Testis (tissue), 3 donors: ENCODE results near the gene RHBDL3. TPM values are rescaled to one million over a fixed set of nuclear protein-coding genes. Genes with fewer than 3 reads are reported as not detected.

Source experiments
- DNase-seq: peaks from one replicate; pipeline ENCODE4 v3.0.0-alpha.2; 2019
- H3K27ac ChIP-seq, 2 donors: fragments of 200-600 bp; sonication (generic); one replicate each; pipeline ENCODE4 v1.5.1; 2019
- H3K27me3 ChIP-seq: fragments of 200-600 bp; sonication (generic); one replicate; pipeline ENCODE4 v1.5.1; 2019
- H3K36me3 ChIP-seq: fragments of 200-600 bp; sonication (generic); one replicate; pipeline ENCODE4 v1.5.1; 2017; ENCODE audit warnings: low read depth; ENCODE audit errors: missing control alignments
- H3K4me1 ChIP-seq: fragments of 200-600 bp; sonication (generic); one replicate; pipeline ENCODE4 v1.5.1; 2019
- H3K4me3 ChIP-seq, 2 donors: fragments of 200-600 bp; sonication (generic); one replicate each; pipeline ENCODE4 v1.5.1; 2017 to 2019
- H3K9me3 ChIP-seq: fragments of 200-600 bp; sonication (generic); one replicate; pipeline ENCODE4 v1.5.1; 2017
- CTCF ChIP-seq, 3 experiments: fragments of 450-650 bp in 2 of 3; fragments of 200-600 bp in 1 of 3; sonication (generic) in 1 of 3; IDR thresholded peaks; one replicate each; pipeline ENCODE4 v1.5.1; 2016 to 2019; ENCODE audit warnings: antibody characterized with exemption in 3 of 3, mild to moderate bottlenecking in 2 of 3, moderate library complexity in 1 of 3
- POLR2A ChIP-seq: fragments of 450-650 bp; IDR thresholded peaks from one replicate; pipeline ENCODE4 v1.6.1; 2017; ENCODE audit warnings: antibody characterized with exemption, mild to moderate bottlenecking, moderate library complexity
- WGBS, 2 donors: methylation state at CpG; one replicate each; pipeline ENCODE4 v1.1.5; 2018; 5-methylcytosine and 5-hydroxymethylcytosine counted together
- intact Hi-C: fragments of 100-400 bp; cut with DNase I; formaldehyde crosslinking; loops from one replicate; pipeline ENCODE4 v1.15.1; 2023; ENCODE audit warnings: low total_unique reads
- polyA plus RNA-seq: library from polyadenylated mRNA; stranded (reverse); fragments of 350-450 nt; fragmentation: Illumina TruSeq; extraction: RNeasy Lipid Tissue Mini Kit (QIAGEN cat#74804); gene quantifications from one replicate; pipeline ENCODE4 v1.2.3, GENCODE V29; 2014; ENCODE audit warnings: low read depth, low replicate concordance; ENCODE audit not compliant: insufficient read depth
- total RNA-seq, 2 donors: library from RNA; depleted of rRNA; stranded (reverse); fragments of >200 nt; gene quantifications; one replicate each; pipeline ENCODE4 v1.2.3, GENCODE V29; 2016

The RHBDL3 gene
- total and polyA plus RNA-seq, 3 donors from 2014 or later: 3.5 to 4.5 (median 4.1) TPM

GRCh38 chr17:32303781-32304288, 38.2 kb downstream of the RHBDL3 start:
- Histone ChIP-seq H3K27ac (no peak overlapping the region), H3K36me3 (no peaks in the 10 kb centered on the region), H3K9me3 (no peaks in the 10 kb centered on the region), H3K4me3 (no peak overlapping the region), H3K4me1 (peaks cover 10% of the 10 kb centered on the region), H3K27me3 (no peaks in the 10 kb centered on the region)
- WGBS, 2 donors: 36 to 59% methylated on average over 2 of the region's 2 CpGs
- TF ChIP-seq CTCF (IDR thresholded peaks at IDR 0.05) (no peak), POLR2A (no peak)
- intact Hi-C loops: no loop called here
- DNase-seq: no peak

DNA sequence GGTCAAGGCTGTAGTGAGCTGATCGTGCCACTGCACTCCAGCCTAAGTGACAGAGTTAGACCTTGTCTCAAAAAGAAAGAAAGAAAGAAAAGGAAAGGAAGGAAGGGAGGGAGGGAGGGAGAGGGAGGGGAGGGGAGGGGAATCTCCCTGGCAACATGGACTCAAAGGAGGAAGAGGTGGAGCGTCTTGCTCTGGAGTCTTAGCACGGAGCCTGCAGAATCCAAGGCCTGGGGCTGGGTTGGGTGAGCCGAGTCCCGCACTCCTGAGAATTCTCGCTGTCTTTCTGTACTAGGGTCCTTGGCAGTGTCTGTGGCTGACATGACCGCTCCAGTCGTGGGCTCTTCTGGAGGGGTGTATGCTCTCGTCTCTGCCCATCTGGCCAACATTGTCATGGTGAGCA, 39.4 kb downstream of the RHBDL3 start:
- WGBS, 2 donors: 80 to 82% methylated on average over 9 of the region's 9 CpGs
- no peak overlapping the region for H3K4me3 ChIP-seq
- peaks cover 10% of the 10 kb centered on the region for H3K4me1 ChIP-seq
- no peaks in the 10 kb centered on the region for H3K36me3 ChIP-seq
- no peak for TF ChIP-seq POLR2A
- TF ChIP-seq CTCF (IDR thresholded peaks at IDR 0.05): no peak
- H3K27me3 ChIP-seq: no peaks in the 10 kb centered on the region
- DNase-seq: no peak
- no peak overlapping the region for H3K27ac ChIP-seq
- intact Hi-C loops: no loop called here
- H3K9me3 ChIP-seq: no peaks in the 10 kb centered on the region

GRCh38 chr17:32307658-32308057, 42.0 kb downstream of the RHBDL3 start:
- peaks cover 10% of the 10 kb centered on the region for H3K4me1 ChIP-seq
- 79 to 95% methylated on average over 4 of the region's 4 CpGs for WGBS, 2 donors

DNA sequence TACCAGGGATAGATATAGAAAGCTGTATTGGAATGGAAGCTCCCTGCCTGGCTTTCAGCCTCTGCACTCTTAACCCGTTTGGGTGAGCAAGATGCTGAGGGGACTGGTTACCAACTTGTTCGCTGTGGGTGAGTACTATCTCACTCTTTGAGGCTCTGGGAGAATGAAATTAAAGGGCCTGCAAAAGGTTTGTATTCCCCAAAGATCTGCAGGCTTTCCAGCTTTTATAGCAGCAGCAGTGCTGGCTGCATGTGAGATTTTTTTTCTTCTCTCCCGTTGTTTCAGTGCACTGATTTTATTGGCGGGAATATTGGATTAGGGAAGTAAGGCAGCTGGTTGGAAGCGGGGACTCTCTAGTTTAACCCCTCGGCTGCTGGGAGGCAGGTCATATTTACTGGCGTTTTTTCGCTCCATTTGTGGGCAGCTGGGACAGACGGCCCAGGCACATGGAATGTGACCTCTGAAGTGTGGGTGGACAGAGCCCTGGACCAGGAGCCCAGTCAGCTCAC, 45.5 kb downstream of the RHBDL3 start:
- no peaks in the 10 kb centered on the region for H3K36me3 ChIP-seq
- WGBS, 2 donors: 29 to 38% methylated on average over 9 of the region's 9 CpGs
- H3K4me1 ChIP-seq: no peaks in the 10 kb centered on the region
- no peak overlapping the region for H3K27ac ChIP-seq
- TF ChIP-seq POLR2A: no peak
- TF ChIP-seq CTCF (IDR thresholded peaks at IDR 0.05): no peak
- no peak for DNase-seq
- H3K4me3 ChIP-seq: no peak overlapping the region
- H3K27me3 ChIP-seq: no peaks in the 10 kb centered on the region
- no peaks in the 10 kb centered on the region for H3K9me3 ChIP-seq
- intact Hi-C loops: loop anchor here (10.0 kb wide), 1 partner anchor 56 kb away; no protein-coding TSS in a partner anchor

More at GRCh38 chr17:32307658-32308057, 42.0 kb downstream of the RHBDL3 start:
- DNase-seq: no peak
- no peaks in the 10 kb centered on the region for H3K9me3 ChIP-seq
- no peak overlapping the region for H3K27ac ChIP-seq
- H3K36me3 ChIP-seq: no peaks in the 10 kb centered on the region
- intact Hi-C loops: no loop called here
- no peak overlapping the region for H3K4me3 ChIP-seq
- TF ChIP-seq CTCF (IDR thresholded peaks at IDR 0.05) (no peak), POLR2A (no peak)
- H3K27me3 ChIP-seq: no peaks in the 10 kb centered on the region

DNA sequence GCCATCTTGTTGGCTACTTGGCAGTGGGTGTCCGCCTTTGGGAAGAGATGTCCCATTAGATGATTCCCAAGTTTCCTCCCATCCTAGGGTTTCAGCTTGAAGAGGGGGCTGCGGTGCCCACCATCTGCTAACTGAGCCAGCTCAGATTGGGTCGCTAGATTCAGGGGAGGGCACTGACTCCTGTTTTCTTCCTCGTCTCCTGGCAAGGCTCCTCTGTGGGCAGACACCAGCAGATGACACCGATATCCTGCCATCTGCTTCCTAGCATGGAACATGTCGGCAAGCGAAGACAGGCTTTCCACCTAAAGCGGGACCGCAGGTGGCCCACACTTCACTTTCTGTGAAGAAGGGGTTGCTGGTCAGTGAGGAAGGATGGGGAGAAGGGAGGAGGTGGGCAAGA, 49.0 kb downstream of the RHBDL3 start:
- Histone ChIP-seq H3K27me3 (no peaks in the 10 kb centered on the region), H3K4me1 (no peaks in the 10 kb centered on the region), H3K36me3 (no peaks in the 10 kb centered on the region), H3K4me3 (no peak overlapping the region), H3K9me3 (no peaks in the 10 kb centered on the region), H3K27ac (no peak overlapping the region)
- no peak for DNase-seq
- intact Hi-C loops: loop anchor here (10.0 kb wide), 1 partner anchor 60 kb away; no protein-coding TSS in a partner anchor
- 90 to 97% methylated on average over 9 of the region's 9 CpGs for WGBS, 2 donors
- TF ChIP-seq CTCF (IDR thresholded peaks at IDR 0.05): no peak
- TF ChIP-seq POLR2A: no peak
